CD4-positive, alpha-beta T cell treated with Interferon gamma for 1 hour (primary cell): ENCODE data around the gene ZNF148.
"Not testable (repeated sequence)": the region's sequence is repeated elsewhere in the genome, so short reads cannot be mapped to it uniquely, and the experiment has no call there.

ENCODE experiments used
- DNase-seq: peaks from one replicate; pipeline ENCODE4 v3.0.0-alpha.2; 2020

The ZNF148 gene

DNA sequence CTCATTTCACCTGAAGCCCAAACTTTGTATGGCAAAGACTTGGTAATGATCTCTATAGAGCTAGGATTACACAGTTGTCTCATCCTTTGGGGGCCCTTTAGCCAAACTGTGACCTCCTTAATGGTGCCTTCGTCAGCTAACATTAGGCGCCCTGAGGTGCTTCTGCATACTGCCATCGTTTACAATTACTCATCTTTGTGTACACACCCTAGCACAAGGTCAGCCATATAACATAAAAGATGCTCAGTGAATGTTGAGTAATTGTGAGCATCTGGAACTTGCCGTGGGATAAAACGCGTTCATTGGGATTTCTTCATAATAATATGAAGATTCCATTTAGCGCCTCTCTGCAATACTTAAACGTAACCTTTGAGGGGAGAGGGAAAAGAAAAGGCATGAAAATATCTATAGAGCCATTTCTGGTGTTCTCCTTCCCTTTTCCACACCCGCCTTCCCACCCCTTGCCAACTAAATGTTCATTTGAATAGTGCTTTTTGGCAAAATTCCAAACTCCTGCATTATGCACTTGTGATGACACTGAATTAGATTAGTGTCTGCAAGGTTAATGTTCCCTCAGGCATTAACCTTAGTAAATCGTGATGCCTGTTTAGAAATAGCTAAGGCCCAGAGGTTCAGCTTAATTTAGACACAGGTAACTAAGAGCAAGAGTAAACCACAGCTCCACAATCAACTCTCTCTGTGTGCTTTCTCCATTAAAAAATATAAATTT lies 990 bp upstream of the ZNF148 start:
- no peak for DNase-seq

DNA sequence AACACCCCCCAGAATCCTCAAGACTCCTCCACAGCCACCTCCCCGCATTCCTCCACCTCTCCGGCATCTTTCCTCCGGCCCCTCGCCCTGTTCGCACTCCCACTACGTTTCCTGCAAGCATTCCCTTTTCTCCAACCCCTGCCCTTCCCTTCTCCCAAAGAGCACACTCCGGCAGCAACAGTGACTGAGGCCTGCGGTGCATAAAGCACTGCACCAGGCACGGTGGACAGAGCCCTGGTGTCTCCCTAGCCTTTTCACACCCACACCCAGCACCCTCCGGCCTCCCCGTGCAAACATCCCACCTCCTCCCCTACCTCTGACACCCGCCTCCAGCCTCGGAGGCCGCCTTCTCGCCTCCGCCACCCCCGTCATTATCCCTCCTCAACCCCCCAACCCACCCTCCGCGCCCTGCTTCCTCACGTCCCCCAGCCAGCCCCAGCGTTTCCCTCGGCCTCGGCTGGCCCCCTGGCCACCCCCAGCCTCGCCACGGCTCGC lies 577 bp downstream of the ZNF148 start:
- peak; percentile 30 for DNase-seq

DNA sequence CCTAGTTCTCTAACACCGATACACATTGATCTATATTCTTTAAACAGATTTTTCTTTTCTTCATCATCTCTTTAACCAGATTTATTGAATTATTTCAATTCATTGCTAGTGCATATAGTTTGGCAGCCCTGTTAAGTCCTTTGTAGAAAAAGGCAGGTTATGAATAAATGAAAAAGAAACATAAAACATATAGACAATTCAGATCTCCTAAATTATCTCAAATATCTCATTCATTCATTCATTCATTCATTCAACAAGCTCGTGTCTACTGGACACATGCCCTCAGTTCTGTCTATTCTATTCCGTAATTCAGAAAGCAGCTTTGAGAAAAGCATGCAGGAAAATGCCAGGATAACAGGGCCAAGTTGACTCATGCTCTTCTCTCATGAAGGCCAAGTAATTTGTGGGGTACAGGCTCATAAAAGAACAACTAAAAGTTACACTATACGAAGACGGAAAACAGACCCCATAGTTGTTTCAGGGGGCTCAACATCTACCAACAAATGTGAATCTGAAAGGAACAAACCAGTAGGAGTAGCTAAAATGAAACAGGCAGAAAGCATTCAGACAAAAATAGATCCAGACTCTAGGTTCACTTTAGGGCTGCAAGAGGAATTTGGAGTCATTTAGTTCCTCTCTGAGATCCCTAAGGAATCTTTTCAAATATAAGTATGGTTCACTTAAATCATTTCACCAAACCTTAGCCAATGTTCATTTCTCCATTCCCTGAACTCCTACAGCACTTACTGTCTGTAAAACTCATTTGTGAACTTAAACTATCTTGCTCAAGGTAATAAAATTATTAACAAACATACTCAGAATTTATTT lies 7.5 kb downstream of the ZNF148 start:
- DNase-seq, result no peak

DNA sequence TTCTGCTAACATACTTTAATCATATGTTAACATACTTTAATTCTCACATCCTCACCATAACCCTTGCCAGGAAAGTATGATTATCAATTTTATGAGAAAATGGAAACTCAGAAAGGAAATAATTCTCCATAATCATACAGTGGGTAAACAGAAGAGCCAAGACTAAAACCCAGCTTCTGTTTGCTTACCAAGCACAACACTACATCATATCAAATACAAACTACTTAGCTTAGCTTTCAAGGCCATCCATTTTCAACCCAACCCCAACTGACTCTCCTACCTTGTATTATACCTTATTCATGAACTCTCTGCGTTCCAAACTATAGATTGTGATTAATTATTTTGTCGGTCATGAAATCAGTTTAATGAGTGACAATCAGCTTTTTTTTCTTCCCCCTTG lies 9.0 kb downstream of the ZNF148 start:
- no peak for DNase-seq

DNA sequence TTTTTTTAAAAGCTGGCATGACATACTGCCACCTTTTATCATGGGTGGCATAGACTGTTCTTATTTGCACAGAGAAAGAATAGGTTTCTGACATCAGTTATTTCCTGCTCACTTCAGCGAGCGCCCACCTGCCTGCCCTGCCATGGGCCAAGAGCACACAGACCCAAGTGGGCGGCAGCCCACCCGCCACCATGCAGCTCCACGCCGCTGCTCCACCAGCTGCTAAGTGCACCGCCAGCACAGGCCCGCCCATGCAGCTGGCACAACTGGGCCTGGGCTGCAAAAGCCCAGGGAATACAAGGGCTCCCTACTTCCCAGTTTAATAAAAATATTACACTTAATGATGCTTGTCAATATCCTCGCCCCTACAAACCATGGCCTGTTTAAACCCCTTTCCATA lies 15.4 kb downstream of the ZNF148 start:
- no peak for DNase-seq

DNA sequence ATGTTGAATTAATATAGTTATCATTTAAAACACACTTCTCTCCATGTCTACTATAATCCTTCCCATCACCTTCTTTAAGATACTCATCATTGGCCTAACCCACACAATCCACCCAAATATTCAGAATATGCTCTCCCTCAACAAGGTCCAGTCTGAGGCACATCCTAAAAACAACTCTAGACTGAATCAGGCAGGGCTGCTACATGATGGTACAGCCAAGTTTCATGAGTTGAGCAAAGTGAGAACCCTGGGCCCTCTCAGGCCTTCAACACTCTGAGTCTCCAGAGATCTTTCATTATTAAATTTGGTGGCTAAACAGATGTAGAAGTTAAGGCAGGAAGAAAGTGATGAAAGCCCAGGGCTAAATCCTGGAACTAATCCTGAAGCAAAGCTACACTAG lies 16.2 kb downstream of the ZNF148 start:
- DNase-seq, result no peak

DNA sequence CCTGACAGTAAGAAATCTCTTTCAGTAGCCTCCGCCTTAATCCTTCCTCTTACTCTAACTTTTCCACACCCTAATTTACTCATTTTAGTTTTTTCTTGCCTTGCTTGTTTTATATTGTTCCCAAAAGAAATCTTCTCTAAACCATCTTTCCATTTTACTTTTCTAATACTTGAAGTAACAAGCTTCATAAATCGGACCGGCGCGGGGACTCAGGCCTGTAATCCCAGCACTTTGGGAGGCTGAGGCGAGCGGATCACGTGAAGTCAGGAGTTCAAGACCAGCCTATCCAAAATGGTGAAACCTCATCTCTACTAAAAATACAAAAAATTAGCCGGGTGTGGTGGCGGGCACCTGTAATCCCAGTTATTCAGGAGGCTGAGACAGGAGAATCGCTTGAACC lies 17.3 kb downstream of the ZNF148 start:
- no peak for DNase-seq

DNA sequence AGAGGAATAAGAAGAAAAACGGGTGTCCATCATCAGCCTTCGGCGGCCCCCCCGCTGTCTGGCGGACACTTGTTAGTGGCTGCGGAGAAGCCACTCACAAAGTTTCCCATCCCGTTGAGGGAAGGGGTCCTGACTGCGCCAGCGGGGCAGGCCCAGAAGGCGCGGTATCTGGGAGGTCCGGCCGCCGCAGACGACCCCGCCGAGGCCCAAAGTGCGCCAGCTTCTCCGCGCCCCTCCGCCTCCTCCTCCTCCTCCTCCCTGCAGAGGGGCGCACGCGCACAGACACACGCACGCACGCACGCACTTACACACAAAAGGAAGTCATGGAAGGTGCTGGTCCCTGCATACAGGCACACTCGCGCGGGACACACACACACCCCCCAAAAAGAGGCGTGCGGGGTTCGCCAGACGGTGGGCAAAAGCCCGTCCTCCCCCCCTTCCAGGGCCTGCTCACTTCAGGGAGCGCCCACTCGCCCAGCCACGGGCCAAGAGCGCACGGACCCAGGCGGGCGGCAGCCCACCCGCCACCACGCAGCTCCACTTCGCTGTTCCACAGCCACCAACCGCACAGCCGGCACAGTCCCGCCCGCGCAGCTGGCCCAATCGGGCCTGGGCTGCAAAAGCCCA lies 18.0 kb downstream of the ZNF148 start:
- DNase-seq, result peak; percentile 59

DNA sequence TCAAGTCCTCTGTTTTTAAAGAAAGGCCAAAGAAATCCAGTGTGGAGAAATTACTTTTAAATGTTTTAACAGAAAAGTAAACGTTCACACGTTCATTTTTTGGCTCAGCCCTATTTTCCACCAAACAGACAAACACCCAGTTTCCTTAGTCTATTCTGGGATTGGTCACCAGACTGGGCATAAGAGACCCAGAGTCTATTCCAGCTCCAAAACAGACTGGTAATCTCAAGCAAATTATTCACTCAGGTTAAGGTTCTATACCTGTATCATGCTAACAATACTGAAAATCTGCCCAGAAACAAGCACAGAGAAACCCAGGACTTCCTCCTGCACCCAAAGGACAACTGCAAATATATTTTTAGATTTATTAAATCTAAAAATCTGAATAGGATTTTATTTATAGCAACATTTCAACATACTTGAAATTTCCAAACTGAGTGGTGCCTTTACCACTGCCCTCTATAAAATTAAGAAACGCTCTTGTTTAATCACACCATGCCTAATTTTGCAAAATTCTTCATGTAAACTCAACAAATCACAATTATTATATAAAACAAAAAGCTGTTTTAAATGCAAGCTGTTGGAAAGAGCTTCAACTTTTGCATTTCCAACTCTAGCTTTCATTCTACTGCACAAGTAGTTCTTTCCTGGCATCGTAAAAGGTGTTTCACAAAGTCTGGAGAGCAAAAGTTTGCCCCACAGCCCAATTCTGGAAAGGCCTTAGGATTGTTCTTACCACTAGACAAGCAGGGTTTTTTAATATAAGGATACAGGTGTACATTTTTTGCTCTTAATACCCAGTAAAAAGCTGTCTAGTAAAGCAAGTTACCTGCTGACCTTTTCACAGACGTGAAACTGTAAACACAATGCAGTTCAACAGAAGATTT lies 18.7 kb downstream of the ZNF148 start:
- no peak for DNase-seq

- DNase-seq, result no peak
Measured at GRCh38 chr3:125353659-125354058, 21.5 kb downstream of the ZNF148 start.

DNA sequence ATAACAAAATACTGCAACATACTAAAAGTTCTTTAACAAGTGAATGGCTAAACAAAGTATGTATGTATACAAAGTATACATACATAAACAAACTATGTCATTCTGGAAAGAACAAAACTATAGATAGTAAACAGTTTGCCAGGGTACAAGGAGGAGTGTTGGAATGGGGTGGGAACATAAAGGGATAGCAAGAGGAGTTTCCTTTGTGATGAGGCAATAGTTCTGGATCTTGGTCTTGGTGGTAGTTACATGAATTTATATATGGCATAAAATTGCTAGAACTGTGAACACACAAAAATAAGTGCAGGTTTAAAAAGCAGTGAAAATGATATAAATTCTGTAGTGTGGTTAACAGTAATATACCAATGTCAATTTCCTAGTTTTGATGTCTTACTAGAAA lies 22.0 kb downstream of the ZNF148 start:
- no peak for DNase-seq

DNA sequence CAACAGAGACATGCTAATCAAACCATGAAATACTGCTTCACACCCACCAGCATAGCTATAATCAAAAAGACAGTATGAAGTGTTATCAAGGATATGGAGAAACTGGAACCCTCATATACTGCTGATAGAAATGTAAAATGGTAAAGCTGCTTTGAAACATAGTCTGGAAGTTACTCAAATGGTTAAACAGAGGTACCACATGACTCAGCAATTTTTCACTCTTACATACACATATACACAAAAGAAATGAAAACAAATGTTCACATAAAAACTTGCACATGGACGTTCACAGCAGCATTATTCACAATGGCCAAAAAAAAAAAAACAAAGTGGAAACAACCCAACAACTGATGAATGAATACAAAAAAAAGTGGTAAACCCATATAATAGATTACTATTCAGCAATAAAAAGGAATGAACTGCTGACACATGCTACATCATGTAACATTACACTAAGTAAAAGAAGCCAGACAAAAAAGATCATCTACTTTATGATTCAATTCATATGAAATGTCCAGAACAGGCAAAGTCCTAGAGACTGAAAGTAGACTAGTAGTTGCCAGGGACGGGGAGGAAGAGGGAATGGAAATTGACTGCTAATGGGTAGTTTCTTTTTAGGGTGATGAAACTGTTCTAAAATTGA lies 23.2 kb downstream of the ZNF148 start:
- DNase-seq, result no peak

GRCh38 chr3:125351152-125351551 lies 24.0 kb downstream of the ZNF148 start:
- no peak for DNase-seq

DNA sequence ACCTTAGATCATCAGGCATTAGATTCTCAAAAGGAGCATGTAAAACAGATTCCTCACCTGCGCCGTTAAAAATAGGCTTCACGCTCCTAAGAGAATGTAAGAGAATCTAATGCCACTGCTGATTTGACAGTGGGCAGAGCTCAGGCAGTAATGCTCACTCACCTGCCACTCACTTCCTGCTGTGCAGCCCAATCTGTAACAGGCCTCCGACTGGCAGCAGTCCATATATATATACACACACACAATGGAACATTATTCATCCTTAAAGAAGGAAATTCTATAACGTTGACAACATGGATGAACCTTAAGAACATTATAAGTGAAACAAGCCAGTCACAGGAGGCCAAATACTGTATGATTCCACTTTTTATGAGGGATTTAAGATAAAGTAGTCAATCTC lies 24.5 kb downstream of the ZNF148 start:
- no peak for DNase-seq

DNA sequence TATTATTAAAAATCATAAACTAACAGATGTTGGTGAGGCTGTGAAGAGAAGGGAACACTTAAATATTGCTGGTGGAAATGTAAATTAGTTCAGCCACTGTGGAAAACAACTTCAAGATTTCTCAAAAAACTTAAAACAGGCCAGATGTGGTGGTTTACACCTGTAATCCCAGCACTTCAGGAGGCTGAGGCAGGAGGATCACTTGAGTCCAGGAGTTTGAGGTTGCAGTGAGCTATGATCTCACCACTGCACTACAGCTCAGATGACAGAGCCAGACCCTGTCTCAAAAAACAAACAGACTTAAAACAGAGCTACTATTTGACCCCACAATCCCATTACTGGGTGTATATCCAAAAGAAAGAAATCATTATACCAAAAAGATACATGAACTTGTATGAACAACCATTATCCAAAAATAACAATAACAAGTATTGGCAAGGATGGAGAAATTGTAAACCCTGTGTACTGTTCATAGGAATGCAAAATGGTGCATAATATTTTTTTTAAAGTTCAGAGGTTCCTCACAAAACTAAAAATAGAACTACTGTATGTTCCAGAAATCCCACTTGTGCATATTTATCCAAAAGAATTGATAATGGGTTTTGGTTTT lies 25.5 kb downstream of the ZNF148 start:
- no peak for DNase-seq

DNA sequence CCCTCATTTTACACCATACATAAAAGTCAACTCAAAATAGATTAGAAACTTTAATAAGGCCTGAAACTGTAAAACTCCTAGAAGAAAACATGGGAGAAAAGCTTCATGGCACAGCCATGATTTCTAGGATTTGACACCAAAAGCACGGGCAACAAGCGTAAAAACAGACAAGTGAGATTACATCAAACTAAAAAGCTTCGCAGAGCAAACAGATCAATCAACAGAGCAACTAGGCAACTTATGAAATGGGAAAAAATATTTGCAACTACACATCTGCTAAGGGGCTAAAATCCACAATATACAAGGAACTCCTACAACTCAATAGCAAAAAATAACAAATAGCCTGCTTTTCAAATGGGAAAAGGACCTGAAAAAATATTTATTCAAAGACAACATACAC lies 26.1 kb downstream of the ZNF148 start:
- no peak for DNase-seq

GRCh38 chr3:125343367-125343766 lies 31.8 kb downstream of the ZNF148 start:
- DNase-seq, result not testable (repeated sequence)

- no peak for DNase-seq
Measured at GRCh38 chr3:125340121-125340520, 35.0 kb downstream of the ZNF148 start.

DNA sequence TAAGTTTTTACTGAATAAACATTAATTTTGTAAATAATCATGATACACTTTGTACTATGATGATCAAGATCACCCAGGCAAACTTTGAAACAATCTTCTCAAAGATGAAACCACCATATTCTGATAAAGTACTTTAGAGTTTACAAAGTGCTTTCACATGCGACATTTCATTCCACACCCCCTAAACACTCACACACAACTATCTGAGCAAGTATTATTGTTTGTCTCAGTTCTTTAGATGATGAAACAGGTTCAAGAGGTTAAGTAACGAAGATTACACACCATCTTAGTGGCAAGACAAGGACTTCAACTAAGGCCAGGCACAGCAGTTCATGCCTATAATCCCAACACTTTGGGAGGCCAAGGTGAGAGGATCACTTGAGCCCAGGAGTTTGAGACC lies 37.6 kb downstream of the ZNF148 start:
- DNase-seq, result no peak

- no peak for DNase-seq
Measured at GRCh38 chr3:125334675-125335560, 40.2 kb downstream of the ZNF148 start.

- no peak for DNase-seq
Measured at GRCh38 chr3:125332504-125332903, 42.6 kb downstream of the ZNF148 start.
